Activated naive CD4-positive, alpha-beta T cell treated with anti-CD3 and anti-CD28 coated beads, Interleukin-2, amount 50 U/mL, for 16 hours (primary cell): ENCODE measurements around the gene ATP2B3.

Source experiments
- DNase-seq: peaks from one replicate; pipeline ENCODE4 v3.0.0-alpha.2; 2020

ATP2B3 gene

DNA sequence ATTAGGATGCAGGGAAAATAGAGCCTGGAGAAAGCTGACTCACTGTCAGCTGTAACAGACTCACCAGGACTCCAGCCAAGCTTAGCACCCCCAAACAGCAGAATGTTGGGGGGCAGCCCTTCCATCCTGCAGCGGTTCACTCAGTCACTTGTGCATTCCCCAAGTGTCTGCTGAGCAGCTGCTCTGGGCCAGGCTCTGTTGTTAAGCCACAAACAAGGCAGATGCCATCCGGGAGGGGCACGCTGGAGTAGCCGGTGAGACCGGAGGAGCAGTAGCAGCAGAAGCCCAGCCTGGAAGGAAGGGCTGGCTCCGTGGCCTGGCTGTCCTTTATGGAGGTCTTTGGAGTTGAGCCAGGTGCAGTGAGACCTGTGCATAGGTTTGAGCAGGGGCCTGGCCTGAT is 59.5 kb downstream of the ATP2B3 start:
- DNase-seq, result no peak

DNA sequence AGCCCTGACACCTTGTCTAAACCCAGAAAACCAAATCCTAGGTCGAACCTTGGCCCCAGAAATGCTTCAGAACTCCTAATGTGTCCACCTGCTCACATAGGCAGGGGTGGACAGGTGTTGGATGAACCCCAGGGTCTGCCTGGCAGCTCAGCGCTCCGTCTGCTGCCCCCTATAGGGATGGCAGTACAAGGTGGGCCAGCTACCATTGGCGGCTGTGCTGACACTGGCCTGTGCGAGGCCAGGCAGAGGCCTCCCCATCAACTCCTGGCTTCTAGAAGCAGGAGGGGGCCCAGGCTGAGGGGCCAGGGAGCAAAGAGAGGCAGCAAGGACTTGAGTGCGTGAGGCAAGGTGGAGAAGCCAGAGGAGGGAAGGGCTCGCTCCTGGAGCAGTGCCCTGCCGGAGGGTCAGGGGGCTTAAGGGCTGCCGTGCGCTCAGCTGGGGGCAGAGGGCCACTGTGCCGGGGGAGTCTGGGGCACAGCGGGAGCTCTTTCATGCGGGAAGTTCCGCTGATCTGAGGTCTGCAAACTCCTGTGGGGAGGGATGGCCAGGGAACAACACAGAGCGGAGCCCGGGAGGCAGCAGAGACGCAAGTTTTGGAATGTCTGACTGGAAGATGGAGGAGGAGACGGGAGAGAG is 60.9 kb downstream of the ATP2B3 start:
- no peak for DNase-seq

DNA sequence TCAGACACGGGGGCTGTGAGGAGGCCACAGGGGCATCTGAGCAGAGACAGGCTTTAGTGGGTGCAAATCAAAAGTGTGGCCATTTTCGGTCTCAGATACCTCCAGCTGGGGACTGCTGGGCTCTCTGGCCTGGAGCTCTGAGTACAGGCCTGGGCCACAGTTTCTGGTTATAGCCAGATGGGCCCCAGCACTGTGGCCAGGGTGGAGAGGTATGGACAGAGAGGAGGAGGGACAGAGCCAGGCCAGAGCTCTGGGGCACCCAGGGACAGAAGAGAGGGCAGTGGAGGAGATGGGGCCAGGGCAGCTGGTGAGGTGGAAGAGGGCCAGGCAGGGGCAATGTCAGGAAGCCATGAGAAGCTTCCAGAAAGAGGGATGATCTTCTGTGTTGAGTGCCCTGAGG is 61.4 kb downstream of the ATP2B3 start:
- no peak for DNase-seq

DNA sequence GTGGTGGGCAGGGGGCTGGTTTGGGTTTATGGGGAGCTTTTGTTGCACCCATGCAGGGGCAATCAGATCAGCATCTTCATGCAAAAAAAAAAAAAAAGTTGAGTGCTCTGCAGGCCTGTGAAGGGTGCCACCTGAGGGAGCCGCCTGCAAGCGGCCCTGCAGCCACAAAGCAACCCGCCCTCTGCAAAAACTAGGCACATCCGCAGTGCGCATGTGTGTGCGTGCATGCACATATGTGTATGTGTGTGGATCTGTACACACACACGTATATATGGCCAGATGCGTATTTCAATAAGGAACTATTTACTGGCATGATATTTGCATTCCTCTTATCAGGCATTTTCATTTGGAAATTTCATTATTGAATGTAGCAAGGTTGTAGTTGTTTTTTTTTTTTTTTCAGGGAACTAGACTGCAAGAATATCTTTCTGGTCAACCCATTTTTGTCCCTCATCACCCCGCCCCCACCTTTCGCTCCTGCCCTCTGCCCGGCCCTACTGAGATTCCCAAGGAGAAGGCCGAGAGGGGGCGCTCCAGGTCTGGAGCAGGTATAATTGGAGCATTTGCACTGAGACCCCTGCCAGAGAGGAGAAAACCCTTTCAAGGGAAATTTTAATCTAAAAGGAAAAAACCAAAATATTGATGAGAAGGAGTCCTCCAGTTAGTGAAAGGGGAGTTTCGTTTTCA is 63.4 kb downstream of the ATP2B3 start:
- DNase-seq, result peak; percentile 14

DNA sequence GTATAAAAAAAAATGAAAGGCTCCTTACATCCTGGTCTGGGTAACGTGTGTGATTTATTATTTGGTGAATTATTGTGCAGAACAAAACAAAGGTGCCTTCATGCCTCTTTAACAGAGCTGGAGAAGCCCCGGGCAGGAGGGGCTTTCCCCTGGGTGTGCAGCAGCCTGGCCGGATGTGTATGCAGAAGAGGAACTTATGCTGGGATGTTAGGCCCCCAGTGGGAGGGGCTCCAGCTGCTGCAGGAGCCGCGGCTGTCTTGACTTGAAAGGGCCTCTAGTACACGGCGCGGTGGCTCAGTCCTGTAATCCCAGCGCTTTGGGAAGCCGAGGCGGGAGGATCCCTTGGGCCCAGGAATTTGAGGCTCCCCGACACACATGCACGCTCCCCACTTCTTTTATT is 65.5 kb downstream of the ATP2B3 start:
- DNase-seq, result peak; percentile 64

DNA sequence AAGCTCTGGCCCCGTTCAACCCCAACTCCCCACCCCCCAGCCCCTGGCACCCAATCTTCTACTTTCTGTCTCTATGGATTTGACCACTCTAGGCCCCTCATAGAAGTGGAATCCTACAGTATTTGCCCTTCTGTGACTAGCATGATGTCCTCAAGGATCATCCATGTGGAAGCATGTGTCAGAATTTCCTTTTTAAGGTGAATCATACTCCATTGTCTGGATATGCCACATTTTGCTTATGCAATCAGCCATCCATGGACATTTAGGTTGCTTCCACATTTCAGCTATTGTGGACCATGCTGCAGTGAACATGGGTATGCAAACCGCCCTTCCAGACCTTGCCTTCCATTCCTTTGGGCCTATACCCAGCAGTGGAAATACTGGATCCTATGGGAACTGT is 66.0 kb downstream of the ATP2B3 start:
- no peak for DNase-seq

DNA sequence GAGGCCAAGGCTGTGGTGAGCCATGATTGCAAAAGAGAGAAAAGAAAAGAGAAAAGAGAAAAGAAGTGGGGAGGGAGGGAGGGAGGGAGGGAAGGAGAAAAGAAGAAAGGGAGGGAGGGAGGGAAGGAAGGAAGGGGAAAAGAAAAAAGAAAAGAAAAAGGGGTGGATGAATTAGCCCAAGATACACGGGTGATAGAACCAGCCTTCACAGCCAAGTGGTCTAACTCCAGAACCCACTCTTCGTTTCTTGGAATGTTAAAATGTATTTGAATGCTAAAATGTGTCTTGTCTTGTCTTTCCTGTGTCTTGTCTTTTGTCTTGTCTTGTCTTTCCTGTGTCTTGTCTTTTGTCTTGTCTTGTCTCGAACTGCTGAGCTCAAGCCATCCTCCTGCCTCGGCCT is 68.4 kb downstream of the ATP2B3 start:
- no peak for DNase-seq

DNA sequence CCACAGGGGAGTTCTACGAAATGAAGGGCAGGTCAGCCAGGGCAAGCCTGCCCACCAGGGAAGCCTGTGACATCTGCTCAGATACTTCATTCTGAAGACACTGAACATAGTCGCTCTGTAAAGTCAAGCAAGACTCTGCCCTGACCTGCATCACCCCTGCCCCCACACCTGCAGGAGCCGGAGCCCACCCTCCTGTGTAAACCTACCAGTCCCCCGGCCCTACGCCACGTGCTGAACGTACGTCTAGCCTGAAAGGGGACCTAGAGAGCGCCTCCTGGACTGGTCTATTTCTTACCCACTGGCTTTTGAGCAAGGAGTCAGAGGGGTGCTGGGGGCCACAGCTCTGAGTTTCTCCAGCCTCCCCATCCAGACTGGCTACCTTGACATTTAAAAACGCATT is 69.9 kb downstream of the ATP2B3 start:
- no peak for DNase-seq

DNA sequence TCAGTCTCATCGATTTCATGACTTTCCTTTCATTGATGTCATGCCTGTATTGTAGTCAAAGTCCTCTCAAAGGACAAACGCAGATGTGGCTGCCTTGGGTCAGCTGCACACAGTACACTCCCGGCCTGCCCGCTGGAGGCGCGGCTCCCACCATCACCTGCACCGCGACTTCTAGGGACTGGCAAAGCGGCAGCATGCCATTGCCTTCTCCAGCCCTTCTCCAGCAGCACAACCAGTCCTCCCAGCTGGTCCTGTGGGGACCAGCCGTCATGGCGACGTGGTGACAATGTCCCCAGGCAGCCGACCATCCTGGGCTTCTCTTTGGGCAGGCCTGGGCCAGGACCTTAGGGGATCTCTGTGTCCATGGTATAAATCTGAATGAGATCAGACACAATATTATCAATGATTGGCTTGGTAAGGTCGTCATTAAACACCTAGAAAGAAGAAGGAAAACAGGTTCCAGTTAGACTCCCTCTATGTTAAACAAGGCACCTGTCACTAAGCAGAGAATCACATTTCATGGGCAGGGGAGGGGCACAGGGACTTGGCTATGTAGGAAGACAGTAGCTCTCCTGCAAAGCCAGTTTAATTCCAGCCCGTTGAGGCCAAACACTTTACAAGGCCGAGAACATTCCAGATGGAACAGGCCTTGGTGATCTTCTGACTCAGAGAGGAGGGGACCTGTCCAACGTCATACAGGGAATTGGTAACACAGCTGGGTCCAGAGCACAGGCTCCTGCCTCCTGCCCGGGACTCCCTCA is 70.8 kb downstream of the ATP2B3 start:
- no peak for DNase-seq

DNA sequence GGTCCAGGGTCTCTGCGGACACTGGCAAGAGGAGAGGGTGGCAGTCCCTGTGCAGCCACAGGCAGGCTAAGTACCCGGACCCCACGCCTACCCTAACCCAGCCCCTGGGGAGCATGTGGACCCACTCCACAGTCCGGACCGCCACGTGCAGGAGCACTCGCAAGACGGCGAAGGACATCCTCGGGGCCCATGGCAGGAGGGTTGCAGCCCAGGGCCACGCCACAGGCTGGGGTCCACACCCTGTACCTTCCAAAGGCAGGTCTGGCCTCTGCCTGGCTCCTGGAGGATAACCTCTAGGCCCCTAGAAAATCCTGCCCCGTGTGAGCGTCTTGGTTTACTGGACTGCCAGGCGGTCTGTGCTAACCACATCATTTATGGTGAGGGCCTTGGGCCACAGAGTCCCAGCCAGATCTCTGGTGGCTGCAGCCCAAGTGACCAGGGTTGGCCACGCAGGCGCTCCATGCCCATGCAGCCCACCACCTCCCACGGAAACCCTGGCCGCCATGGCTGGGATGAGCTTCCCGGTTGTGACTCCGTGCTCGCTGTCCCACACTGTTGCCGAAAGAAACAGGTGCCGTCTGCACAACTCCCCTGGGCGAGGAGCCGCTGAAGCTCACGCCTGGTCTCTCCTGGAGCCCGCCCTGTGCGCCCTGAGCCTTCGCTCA is 71.5 kb downstream of the ATP2B3 start:
- DNase-seq, result no peak

DNA sequence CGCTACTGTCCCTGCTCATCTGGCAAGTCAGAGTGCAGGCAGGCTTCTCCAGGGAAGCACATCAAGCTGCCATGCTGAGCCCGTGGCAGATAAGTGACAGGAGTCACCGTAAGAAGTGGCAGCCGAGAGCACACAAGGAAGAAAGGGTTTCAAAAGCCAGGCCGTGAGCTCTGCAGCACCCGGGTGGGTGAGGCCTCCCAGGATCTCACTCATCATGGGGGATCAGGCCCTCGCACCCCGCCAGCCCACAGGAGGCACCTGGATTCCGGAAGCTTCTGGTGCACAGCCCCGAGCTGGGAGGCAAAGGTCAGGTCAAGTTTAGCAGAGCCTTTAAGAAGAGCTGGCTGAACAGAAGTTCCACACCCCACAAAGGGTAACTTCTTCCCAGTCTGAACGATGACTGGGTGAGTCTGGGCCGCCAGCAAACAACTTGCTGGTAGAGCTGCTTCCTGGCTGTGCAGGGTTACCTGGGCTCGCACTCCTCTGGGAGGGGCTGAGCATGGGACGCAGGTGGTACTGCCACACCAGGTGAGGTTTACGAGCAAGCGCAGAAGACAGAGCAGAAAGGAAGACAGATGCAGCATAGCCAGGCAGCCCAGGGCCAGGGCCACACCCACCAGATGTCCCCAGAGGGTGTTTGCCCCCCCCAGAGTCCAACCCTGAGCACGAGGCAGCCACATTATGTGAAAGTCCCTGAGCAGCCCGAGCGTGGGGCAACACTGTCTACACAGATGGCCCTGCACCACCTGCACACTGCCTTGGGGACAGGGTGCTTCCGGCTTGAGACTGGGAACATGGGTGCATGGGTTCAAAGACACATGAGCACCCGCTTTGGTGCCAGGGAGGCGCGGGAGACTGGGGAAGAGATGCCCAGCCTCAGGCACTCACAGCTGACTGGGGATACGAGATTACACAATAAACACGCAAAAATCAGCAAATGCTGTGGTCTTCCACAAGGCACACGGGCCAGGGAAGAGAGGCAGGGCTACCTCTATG is 73.8 kb downstream of the ATP2B3 start:
- DNase-seq, result no peak

DNA sequence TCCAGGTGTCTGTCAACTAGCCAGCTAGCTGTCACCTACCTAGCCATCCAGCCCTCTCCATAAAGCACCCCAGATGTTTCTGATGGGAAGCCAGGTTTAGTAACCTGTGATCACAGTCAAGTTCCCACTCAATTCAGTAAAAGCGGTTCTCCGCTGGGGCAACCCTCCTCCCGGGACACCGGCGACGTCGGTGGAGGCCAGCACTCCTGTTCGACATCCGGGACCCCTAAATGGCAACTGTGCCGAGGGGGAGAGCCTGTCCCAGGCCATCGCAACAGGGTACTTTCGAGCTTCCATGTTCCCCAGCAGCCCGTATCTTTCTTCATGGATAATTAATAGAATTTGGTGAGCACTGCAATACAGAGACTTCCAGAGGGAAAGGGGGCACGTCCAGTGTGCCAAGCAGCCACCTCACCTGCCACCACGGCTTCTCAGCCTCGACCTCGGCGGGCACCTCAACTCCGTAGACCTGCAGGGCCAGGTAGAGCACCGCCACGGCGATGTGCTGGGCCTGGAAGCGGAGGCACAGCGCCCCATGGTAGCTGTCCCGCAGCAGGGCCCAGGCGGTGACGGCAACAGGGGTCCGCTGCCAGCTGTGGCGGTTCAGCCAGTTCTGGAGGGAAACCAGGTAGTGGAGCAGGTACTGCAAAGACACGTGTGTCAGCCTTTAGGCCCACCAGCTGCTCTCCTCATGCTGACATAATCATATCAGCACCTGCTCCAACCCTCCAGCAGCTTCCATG is 74.8 kb downstream of the ATP2B3 start:
- no peak for DNase-seq

DNA sequence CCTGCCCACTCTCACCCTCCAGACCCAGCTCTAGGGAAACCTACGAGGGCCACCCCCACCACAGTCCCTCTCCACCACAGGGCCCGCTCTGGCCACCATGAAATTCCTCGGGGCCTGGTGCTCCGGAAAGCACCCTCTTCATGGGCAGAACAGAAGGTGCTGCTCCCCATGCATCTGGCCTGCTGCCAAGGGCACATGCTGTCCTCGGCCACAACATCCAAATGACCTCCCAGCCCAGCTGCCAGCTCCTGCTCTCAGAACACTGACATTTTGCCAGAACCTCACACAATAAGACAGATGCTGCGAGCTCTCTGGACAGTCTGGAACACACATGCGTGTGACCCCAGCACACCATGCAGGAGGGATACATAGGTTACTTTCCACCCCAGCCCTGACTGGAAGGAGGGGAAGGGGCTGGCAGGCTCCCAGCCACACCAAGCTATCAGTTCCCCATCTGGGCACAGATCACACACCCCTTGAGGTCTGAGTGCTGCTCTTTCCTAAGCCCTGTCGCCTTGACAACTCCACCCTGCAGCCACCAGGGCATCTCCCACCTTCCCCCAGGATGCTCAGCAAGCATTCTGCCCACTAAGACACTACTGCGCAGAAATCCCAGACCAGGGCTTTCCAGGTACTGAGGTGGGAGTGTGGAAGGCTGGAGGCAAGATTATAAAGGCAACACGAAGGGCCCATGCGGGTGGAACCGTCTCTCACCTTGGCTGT is 75.7 kb downstream of the ATP2B3 start:
- no peak for DNase-seq

DNA sequence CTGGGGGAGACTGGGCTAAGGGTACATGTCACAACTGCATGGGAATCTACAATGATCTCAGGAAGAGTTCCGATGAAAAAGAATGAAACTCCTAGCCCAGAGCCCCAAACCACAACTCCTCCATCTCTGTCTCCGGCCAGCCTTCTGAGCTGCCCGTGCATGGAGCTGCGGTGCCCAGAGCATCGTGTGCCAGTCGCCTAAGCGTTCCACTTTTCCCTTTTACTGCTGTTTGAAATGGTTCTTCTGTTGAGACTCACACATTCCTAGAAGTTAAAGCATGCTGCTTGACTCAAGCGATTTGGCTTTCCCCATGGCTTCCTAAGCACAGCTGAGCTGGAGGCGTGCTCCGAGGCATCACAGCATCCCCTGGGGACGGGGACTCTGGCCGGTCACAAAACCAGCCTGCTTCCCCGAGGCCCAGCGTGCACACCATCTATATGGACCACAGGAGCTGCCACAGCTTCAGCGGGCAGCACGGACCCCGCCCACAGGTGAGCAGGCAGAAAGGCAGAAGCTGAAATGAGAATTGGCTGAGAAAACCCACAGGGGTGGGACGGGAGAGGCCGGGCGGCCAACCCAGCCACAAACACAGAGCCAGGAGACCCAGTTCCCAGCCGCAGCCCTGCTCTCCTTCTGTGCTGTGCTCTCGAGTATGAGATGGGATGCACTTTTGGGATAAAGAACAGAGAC is 76.5 kb downstream of the ATP2B3 start:
- DNase-seq, result no peak

DNA sequence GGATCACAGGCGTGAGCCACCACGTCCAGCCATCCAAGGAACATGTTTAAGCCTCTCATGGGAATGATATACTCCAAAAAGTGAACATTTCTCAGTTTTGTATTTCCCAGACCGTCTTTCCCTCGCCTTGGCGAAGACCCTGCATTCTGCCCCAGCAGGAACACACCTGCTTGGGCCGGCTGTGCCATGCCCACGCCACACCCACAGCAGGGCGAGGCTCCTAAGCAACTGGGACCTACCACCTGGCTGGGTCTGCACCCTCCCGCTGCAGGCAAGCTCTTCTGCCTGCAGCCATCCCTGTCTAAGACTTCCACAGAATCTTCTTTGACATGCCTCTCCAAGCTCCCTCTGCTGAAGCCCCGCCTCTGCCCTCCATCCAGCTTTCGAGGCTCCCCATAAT is 77.9 kb downstream of the ATP2B3 start:
- DNase-seq, result no peak

DNA sequence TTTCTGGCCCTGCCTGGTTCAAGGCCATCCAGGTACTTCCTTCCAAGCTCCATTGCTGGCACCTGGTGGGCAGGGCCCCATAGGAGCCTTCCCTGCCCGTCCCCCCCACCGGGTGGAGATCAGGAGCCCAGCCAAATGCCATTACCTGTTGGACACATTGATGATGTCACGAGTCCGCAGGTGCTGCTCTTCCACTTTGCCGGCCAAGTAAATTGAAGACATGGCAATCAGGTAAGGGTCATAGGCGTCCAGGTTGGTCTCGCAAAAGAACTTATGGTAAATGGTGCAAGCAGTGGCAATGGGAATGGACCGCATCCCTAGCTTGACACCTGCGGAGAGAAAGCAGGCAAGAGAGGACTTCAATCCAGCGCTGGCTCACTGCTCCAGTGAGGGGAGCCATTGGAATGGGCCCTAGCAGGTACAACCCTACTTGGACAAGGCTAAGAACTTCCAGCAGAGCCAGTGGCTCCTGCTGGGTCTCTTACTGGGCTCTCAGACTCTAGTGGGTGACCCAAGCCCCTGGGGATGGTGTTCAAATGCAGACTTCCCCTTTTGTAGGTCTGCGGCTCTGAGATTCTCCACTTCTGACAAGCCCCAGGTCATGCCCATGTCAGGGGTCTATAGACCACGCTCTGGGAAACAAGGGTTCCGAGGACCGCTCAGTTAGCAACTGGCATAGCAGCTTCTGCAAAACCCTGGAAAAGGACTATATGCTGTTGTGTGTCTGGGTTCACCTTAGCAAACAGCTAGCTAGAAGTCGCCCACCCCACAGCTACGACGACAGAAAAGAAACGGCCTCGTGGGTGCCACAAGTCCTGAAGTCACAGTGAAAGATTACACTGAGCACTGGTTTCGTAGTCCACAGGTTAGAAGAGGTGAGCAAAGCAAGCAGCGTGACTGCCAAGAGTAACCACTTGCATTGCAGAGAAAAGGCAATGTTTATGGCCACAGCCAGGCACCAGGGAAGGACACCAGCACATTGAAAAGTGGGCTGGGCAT is 78.7 kb downstream of the ATP2B3 start:
- no peak for DNase-seq

DNA sequence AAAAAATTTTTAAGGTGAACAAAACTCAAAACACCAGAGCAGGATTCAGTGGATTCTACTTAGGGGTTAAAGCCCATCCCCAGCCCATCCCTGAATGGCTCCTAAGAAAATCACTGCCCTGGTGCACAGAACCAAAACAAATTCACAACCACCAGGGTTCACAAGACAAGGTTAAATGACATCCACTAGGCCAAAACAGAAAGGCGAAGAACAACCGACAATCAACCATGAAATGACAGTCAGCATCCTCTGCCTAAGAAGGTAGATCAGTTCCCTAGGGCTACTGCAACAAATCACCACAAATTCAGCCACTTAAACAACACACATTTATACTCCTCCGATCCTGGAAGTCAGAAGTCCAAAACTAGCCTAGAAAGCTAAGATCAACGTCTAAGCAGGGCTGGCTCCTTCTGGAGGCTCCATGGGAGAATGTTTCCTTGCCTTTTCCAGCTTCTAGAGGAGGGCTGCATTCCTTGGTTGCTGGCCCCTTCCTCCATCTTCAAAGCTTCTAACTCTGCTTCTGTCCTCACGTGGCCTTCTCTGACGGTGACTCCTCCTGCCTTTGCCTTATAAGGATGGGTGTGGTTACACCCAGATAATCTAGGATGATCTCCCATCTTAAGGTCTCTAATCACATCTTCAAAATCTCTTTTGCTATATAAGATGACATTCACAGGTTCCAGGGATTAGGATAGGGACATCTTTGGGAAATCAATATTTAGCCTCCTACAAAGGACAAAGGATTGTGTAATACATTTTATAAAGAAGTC is 79.7 kb downstream of the ATP2B3 start:
- no peak for DNase-seq

DNA sequence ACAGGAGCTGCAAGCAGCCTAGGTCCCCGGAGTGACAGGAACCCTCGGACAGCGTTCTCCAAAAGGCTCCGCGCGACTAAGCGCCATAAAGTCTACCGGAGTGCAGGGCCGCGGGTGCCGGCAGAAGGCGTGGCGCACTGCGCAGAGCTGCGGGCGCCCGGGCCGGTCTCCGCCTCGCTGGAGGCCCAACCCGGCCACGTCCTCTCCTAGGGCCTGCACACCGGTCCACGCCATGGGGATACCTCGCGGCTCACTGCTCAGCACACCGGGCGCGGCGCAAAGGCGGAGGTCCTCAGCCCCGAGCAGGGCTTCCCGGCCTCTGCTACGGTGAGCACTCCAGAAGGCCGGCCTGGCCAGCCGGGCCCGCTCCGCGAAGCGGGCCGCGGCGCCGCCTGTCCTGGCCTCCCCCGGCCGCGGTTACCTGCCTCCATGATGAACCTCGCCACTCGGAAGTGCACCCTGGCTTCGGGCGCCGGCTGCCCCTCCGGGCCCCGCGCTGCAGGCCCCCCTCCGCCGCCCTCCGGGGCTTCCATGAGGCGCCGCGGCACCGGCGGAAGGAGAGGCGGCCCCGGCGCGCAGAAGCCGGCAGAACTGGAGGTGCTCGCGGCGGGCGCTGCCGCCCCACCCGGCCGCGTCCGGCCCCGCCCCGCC is 81.2 kb downstream of the ATP2B3 start, which contains the start of gene CCNQ:
Gene CCNQ, minus strand, starts transcription at position 599 of the 651 bp plus-strand sequence. Its CDS starts 66 bp downstream, at position 533.
- peak; percentile 18 for DNase-seq
